ENCODE data around the gene CASK.
"Not testable (repeated sequence)": the region's sequence is repeated elsewhere in the genome, so short reads cannot be mapped to it uniquely, and the experiment has no call there.

Gene CASK

GRCh38 chrX:41684940-41685339 is 238.4 kb downstream of the CASK start:
- no peak for FAIRE-seq

- no peak for FAIRE-seq
Observed at GRCh38 chrX:41684138-41684537, 239.2 kb downstream of the CASK start.

- no peak for FAIRE-seq
Observed at GRCh38 chrX:41677183-41678060, 245.9 kb downstream of the CASK start.

- FAIRE-seq, result not testable (repeated sequence)
Observed at GRCh38 chrX:41676361-41676760, 247.0 kb downstream of the CASK start.

- FAIRE-seq, result no peak
Observed at GRCh38 chrX:41672643-41673042, 250.7 kb downstream of the CASK start.

GRCh38 chrX:41671082-41671481 is 252.3 kb downstream of the CASK start:
- no peak for FAIRE-seq

- no peak for FAIRE-seq
Observed at GRCh38 chrX:41670112-41670511, 253.2 kb downstream of the CASK start.

- FAIRE-seq, result no peak
Observed at GRCh38 chrX:41667631-41668030, 255.7 kb downstream of the CASK start.

- no peak for FAIRE-seq
Observed at GRCh38 chrX:41666251-41666650, 257.1 kb downstream of the CASK start.

- FAIRE-seq, result no peak
Observed at GRCh38 chrX:41665686-41666085, 257.7 kb downstream of the CASK start.

- FAIRE-seq, result no peak
Observed at GRCh38 chrX:41664908-41665307, 258.4 kb downstream of the CASK start.

GRCh38 chrX:41664375-41664901 is 258.9 kb downstream of the CASK start:
- FAIRE-seq, result no peak

- FAIRE-seq, result no peak
Observed at GRCh38 chrX:41661366-41662095, 261.8 kb downstream of the CASK start.

GRCh38 chrX:41655631-41656030 is 267.7 kb downstream of the CASK start:
- FAIRE-seq, result no peak

GRCh38 chrX:41655101-41655500 is 268.3 kb downstream of the CASK start:
- FAIRE-seq, result no peak

GRCh38 chrX:41653125-41653524 is 270.2 kb downstream of the CASK start:
- FAIRE-seq, result no peak

- not testable (repeated sequence) for FAIRE-seq
Observed at GRCh38 chrX:41646201-41646600, 277.2 kb downstream of the CASK start.

- no peak for FAIRE-seq
Observed at GRCh38 chrX:41634284-41634683, 289.1 kb downstream of the CASK start.

GRCh38 chrX:41630091-41630490 is 293.3 kb downstream of the CASK start:
- FAIRE-seq, result no peak

GRCh38 chrX:41629539-41629938 is 293.8 kb downstream of the CASK start:
- no peak for FAIRE-seq

GRCh38 chrX:41621222-41621723 is 302.1 kb downstream of the CASK start:
- no peak for FAIRE-seq

- no peak for FAIRE-seq
Observed at GRCh38 chrX:41619221-41619620, 304.1 kb downstream of the CASK start.

- no peak for FAIRE-seq
Observed at GRCh38 chrX:41616935-41617334, 306.4 kb downstream of the CASK start.

GRCh38 chrX:41616255-41616654 is 307.1 kb downstream of the CASK start:
- no peak for FAIRE-seq

Measured in TTC549 (cell line).